H1 (cell line): ENCODE data around the gene HOXD11.

Experiments
- CEBPB ChIP-seq: IDR thresholded peaks from 2 replicates; pipeline ENCODE4 v1.6.1; 2012; ENCODE audit warnings: low read depth, low read length
- EZH2 ChIP-seq: fragments of 200-600 bp; sonication (generic); IDR thresholded peaks from 2 replicates; pipeline ENCODE4 v1.7.1; 2012; ENCODE audit warnings: low read depth, mild to moderate bottlenecking, moderate library complexity, low read length, inconsistent platforms; ENCODE audit not compliant: severe bottlenecking
- GABPA ChIP-seq: IDR thresholded peaks from 2 replicates; pipeline ENCODE4 v1.6.1; 2011; ENCODE audit warnings: mild to moderate bottlenecking, low read length, moderate library complexity, borderline replicate concordance; ENCODE audit not compliant: insufficient read depth
- KDM5A ChIP-seq: fragments of 200-600 bp; IDR thresholded peaks from 2 replicates; pipeline ENCODE4 v1.7.1; 2012; ENCODE audit warnings: mild to moderate bottlenecking, low read length, inconsistent platforms, mixed read lengths
- POLR2A ChIP-seq, 2 experiments: IDR thresholded peaks; 1 replicate in 1 of 2; 2 replicates in 1 of 2; pipeline ENCODE4 v1.6.1; 2011; ENCODE audit warnings: low read depth in 2 of 2, low read length in 2 of 2, mild to moderate bottlenecking in 2 of 2; ENCODE audit errors: control extremely low read depth in 1 of 2
- POU5F1 ChIP-seq: IDR thresholded peaks from 2 replicates; pipeline ENCODE4 v1.6.1; 2011; ENCODE audit warnings: low read depth, mild to moderate bottlenecking, low read length, moderate library complexity
- RAD21 ChIP-seq, 2 experiments: IDR thresholded peaks in 1 of 2; conservative IDR thresholded peaks in 1 of 2; 2 replicates each; pipeline ENCODE4 v1.6.1; 2011; ENCODE audit warnings: low read depth in 2 of 2, low read length in 2 of 2, improper control_type of control experiment in 1 of 2, inconsistent platforms in 1 of 2, mild to moderate bottlenecking in 1 of 2, moderate library complexity in 1 of 2
- RBBP5 ChIP-seq: IDR thresholded peaks from 2 replicates; pipeline ENCODE4 v1.7.1; 2012; ENCODE audit warnings: low read depth, mild to moderate bottlenecking, inconsistent platforms, low read length, moderate library complexity, borderline replicate concordance
- SIN3A ChIP-seq, 2 experiments: IDR thresholded peaks in 1 of 2; conservative IDR thresholded peaks in 1 of 2; 2 replicates each; pipeline ENCODE4 v1.6.1; 2011 to 2012; ENCODE audit warnings: low read length in 2 of 2, improper control_type of control experiment in 1 of 2, low read depth in 1 of 2, mild to moderate bottlenecking in 1 of 2
- SP4 ChIP-seq: IDR thresholded peaks from 2 replicates; pipeline ENCODE4 v1.6.1; 2012; ENCODE audit warnings: low read length, inconsistent platforms
- TAF1 ChIP-seq: IDR thresholded peaks from 2 replicates; pipeline ENCODE4 v1.6.1; 2011; ENCODE audit warnings: mild to moderate bottlenecking, low read depth, low read length
- TCF12 ChIP-seq: IDR thresholded peaks from 2 replicates; pipeline ENCODE4 v1.6.1; 2011; ENCODE audit warnings: low read depth, mild to moderate bottlenecking, low read length
- TF ChIP-seq, protein P1 (sequence below), 3 experiments: IDR thresholded peaks; 1 replicate in 2 of 3; 2 replicates in 1 of 3; pipeline versions ENCODE4 v1.5.1 to v1.6.1; 2011; ENCODE audit warnings: low read length in 3 of 3, mild to moderate bottlenecking in 3 of 3, inconsistent platforms in 2 of 3, low read depth in 1 of 3, moderate library complexity in 1 of 3; ENCODE audit not compliant: insufficient read depth in 1 of 3; ENCODE audit errors: control extremely low read depth in 1 of 3
- TF ChIP-seq, protein P2 (sequence below): IDR thresholded peaks from 2 replicates; pipeline ENCODE4 v1.6.1; 2012; ENCODE audit warnings: low read length, inconsistent platforms

DNA sequence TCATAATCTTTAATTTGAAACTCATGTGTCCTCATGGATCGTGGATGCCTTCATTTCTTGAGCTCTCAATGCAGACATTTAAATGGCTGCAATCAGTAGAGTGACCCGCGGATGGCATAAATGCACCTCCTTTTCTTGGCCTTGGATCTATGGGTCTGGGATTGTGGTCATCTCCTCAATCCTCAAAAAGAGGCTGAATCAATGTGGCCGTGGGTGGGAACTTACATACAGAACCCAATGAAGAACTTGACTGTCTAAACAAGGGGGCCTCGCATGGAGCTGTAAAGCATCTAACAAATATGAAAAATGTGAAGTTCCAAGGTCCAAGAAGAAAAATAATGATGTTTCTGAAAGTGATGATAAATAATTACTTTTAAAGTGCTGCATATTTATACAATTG, 11.7 kb upstream of the HOXD11 start:
- TF ChIP-seq POLR2A (IDR thresholded peaks at IDR 0.05; ENCODE audit: control extremely low read depth in 1 of 2, low read depth in 2 of 2, low read length in 2 of 2) (no peak), EZH2 (no peak), GABPA (no peak), RBBP5 (no peak), TAF1 (no peak), TCF12 (no peak), SIN3A (conservative IDR thresholded peaks at IDR 0.05 in 1 of 2, IDR thresholded peaks at IDR 0.05 in 1 of 2; ENCODE audit: low read depth in 1 of 2, low read length in 2 of 2) (no peak), KDM5A (no peak), POU5F1 (no peak), SP4 (no peak), RAD21 (IDR thresholded peaks at IDR 0.05 in 1 of 2, conservative IDR thresholded peaks at IDR 0.05 in 1 of 2; ENCODE audit: low read depth in 2 of 2, low read length in 2 of 2) (no peak), CEBPB (no peak)
- TF ChIP-seq, protein P1, sequence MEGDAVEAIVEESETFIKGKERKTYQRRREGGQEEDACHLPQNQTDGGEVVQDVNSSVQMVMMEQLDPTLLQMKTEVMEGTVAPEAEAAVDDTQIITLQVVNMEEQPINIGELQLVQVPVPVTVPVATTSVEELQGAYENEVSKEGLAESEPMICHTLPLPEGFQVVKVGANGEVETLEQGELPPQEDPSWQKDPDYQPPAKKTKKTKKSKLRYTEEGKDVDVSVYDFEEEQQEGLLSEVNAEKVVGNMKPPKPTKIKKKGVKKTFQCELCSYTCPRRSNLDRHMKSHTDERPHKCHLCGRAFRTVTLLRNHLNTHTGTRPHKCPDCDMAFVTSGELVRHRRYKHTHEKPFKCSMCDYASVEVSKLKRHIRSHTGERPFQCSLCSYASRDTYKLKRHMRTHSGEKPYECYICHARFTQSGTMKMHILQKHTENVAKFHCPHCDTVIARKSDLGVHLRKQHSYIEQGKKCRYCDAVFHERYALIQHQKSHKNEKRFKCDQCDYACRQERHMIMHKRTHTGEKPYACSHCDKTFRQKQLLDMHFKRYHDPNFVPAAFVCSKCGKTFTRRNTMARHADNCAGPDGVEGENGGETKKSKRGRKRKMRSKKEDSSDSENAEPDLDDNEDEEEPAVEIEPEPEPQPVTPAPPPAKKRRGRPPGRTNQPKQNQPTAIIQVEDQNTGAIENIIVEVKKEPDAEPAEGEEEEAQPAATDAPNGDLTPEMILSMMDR (IDR thresholded peaks at IDR 0.05; ENCODE audit: control extremely low read depth in 1 of 3, insufficient read depth in 1 of 3, low read depth in 1 of 3, low read length in 3 of 3), result no peak
- TF ChIP-seq, protein P2, sequence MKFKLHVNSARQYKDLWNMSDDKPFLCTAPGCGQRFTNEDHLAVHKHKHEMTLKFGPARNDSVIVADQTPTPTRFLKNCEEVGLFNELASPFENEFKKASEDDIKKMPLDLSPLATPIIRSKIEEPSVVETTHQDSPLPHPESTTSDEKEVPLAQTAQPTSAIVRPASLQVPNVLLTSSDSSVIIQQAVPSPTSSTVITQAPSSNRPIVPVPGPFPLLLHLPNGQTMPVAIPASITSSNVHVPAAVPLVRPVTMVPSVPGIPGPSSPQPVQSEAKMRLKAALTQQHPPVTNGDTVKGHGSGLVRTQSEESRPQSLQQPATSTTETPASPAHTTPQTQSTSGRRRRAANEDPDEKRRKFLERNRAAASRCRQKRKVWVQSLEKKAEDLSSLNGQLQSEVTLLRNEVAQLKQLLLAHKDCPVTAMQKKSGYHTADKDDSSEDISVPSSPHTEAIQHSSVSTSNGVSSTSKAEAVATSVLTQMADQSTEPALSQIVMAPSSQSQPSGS, result no peak
